ENCODE data around the gene GPC6. TPM values are rescaled to one million over a fixed set of nuclear protein-coding genes. Genes with fewer than 3 reads are reported as not detected.

GPC6 gene
- total RNA-seq, 4 donors from 2014 or later: 13.7 to 21.7 (median 16.5) TPM

DNA sequence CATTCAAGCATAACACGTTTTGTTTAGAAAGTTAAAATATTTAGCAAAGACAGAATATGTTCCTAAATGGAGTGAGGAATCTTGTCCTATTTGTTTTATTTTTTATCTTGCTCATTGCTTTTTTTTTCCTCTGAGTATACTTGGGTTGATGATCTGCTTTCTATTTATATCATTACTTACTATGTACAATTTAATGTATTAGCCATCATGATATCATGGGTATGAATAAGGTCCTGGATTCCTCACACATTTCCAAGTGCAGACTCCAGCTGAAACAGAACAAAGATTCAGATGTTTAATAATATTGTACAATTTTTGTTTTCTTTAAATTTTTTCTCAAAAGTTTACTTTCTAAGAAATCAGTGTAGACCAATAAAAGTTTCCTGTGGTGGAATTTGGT is 388.2 kb downstream of the GPC6 start:
- Histone ChIP-seq H3K27ac (no peak overlapping the region), H3K4me1 (no peaks in the 10 kb centered on the region), H3K4me3 (no peak overlapping the region), H3K36me3 (no peaks in the 10 kb centered on the region), H3K27me3 (no peaks in the 10 kb centered on the region), H3K9me3 (no peaks in the 10 kb centered on the region)
- no peak for TF ChIP-seq POLR2AphosphoS5 (IDR thresholded peaks at IDR 0.05)
- TF ChIP-seq, protein P1, sequence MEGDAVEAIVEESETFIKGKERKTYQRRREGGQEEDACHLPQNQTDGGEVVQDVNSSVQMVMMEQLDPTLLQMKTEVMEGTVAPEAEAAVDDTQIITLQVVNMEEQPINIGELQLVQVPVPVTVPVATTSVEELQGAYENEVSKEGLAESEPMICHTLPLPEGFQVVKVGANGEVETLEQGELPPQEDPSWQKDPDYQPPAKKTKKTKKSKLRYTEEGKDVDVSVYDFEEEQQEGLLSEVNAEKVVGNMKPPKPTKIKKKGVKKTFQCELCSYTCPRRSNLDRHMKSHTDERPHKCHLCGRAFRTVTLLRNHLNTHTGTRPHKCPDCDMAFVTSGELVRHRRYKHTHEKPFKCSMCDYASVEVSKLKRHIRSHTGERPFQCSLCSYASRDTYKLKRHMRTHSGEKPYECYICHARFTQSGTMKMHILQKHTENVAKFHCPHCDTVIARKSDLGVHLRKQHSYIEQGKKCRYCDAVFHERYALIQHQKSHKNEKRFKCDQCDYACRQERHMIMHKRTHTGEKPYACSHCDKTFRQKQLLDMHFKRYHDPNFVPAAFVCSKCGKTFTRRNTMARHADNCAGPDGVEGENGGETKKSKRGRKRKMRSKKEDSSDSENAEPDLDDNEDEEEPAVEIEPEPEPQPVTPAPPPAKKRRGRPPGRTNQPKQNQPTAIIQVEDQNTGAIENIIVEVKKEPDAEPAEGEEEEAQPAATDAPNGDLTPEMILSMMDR (IDR thresholded peaks at IDR 0.05): no peak
- TF ChIP-seq POLR2A (IDR thresholded peaks at IDR 0.05): no peak
- TF ChIP-seq EP300 (IDR thresholded peaks at IDR 0.05): no peak
- no peak for ATAC-seq
- WGBS, 2 donors (ENCODE audit: low coverage in 1 of 2): 71 to 83% methylated on average over 1 of the region's 1 CpG

DNA sequence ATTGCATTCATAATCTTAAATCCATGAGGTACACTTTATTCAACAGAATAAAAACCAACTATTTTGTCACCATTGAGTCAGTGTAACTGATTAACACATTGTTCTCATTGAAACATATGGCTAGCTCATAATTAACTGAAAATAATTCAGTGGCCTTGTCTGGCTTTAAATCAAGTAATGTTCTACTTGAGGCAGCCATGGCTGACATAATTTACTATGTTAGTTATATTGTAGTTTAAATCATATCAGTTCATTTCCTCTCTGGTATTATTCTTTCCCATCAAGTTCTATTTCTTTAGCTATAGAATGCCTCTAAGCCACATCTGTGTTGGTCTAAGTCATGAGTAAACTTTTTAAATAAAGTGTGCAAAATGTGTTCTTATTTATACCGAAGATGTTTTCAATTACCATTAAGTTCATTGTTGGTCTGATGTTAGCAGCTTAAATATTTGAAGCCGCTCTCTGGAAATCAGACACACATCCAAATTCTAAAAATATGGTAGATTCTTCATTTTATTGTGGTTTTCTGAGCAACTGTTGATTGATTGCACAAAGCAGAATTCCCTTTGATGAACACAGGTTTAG is 393.7 kb downstream of the GPC6 start:
- H3K4me3 ChIP-seq: no peak overlapping the region
- H3K27me3 ChIP-seq: no peaks in the 10 kb centered on the region
- H3K9me3 ChIP-seq: no peaks in the 10 kb centered on the region
- 43 to 58% methylated on average over 2 of the region's 2 CpGs for WGBS, 2 donors (ENCODE audit: low coverage in 1 of 2)
- ATAC-seq: no peak
- H3K27ac ChIP-seq: no peak overlapping the region
- TF ChIP-seq, protein P1 (IDR thresholded peaks at IDR 0.05): no peak
- TF ChIP-seq POLR2AphosphoS5 (IDR thresholded peaks at IDR 0.05): no peak
- TF ChIP-seq EP300 (IDR thresholded peaks at IDR 0.05): no peak
- no peak for TF ChIP-seq POLR2A (IDR thresholded peaks at IDR 0.05)
- H3K36me3 ChIP-seq: no peaks in the 10 kb centered on the region
- H3K4me1 ChIP-seq: no peaks in the 10 kb centered on the region

DNA sequence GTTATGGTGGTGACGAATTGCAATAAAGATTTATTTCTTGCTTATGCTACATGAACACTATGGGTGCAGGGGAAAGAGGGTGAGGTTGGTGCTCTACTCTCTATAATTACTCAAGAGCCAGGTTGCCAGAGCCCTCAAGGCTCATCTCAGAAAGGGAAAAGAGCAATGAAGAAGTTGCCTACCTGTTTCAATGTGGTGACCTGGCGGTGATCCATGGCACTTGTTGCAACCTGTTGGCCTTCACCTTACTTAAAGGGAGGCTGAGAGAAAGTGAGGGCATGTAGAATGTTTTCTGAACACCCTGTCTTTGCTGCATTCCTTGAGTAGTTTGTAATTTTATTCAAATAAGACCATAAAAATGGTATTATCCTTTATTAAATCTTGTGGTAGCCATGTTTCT is 394.4 kb downstream of the GPC6 start:
- no peak overlapping the region for H3K4me3 ChIP-seq
- no peaks in the 10 kb centered on the region for H3K27me3 ChIP-seq
- no peak for TF ChIP-seq EP300 (IDR thresholded peaks at IDR 0.05)
- no peak for TF ChIP-seq POLR2AphosphoS5 (IDR thresholded peaks at IDR 0.05)
- TF ChIP-seq, protein P1 (IDR thresholded peaks at IDR 0.05): no peak
- no peak for TF ChIP-seq POLR2A (IDR thresholded peaks at IDR 0.05)
- no peaks in the 10 kb centered on the region for H3K9me3 ChIP-seq
- H3K36me3 ChIP-seq: no peaks in the 10 kb centered on the region
- H3K4me1 ChIP-seq: no peaks in the 10 kb centered on the region
- no peak for ATAC-seq
- 77 to 94% methylated on average over 2 of the region's 2 CpGs for WGBS, 2 donors (ENCODE audit: low coverage in 1 of 2)
- H3K27ac ChIP-seq: no peak overlapping the region

DNA sequence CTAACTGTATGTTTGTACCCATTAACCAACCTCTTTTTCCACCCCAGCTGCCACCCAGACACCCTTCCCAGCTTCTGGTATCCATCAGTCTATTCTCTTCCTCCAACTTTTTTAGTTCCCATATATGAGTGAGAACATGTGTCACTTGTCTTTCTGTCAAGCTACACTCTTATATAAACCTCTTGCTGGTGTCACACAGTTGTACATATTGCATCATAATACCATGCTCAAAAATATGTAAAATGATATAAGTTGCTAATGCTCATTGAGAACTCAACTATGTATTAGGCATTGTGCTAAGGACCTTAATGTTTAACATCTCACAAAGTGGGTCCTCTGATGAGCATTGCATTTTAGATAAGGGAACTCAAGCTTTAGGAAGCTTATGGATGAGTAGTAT is 395.4 kb downstream of the GPC6 start:
- no peaks in the 10 kb centered on the region for H3K36me3 ChIP-seq
- H3K4me1 ChIP-seq: no peaks in the 10 kb centered on the region
- TF ChIP-seq, protein P1 (IDR thresholded peaks at IDR 0.05): no peak
- no peak for TF ChIP-seq EP300 (IDR thresholded peaks at IDR 0.05)
- TF ChIP-seq POLR2A (IDR thresholded peaks at IDR 0.05): no peak
- no peaks in the 10 kb centered on the region for H3K9me3 ChIP-seq
- ATAC-seq: no peak
- H3K4me3 ChIP-seq: no peak overlapping the region
- no peaks in the 10 kb centered on the region for H3K27me3 ChIP-seq
- H3K27ac ChIP-seq: no peak overlapping the region

DNA sequence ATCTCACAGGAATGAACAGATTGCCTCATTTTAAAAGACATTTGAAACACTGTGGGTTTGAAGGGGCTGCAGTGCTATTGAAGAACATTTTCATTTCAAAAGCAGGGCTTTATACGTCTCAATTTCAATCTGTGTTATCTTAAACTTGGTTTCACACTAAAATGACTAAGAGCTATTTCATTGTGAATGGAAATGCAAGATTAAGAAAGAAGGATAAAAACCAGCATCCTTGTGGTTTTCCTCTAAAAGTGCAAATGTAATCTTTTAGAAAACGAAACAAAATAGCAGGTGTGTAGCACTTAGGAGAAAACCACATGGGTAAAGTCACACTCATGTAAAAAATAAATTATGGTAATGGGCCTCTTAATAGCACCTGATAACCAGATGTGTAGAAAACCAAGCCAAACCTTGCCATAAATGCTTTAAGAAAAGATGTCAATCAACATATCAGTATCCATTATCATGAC is 397.7 kb downstream of the GPC6 start:
- WGBS, 2 donors (ENCODE audit: low coverage in 1 of 2): 48 to 68% methylated on average over 2 of the region's 2 CpGs
- no peaks in the 10 kb centered on the region for H3K27me3 ChIP-seq
- H3K9me3 ChIP-seq: no peaks in the 10 kb centered on the region
- H3K36me3 ChIP-seq: no peaks in the 10 kb centered on the region
- no peak for ATAC-seq
- no peaks in the 10 kb centered on the region for H3K4me1 ChIP-seq
- no peak overlapping the region for H3K27ac ChIP-seq
- H3K4me3 ChIP-seq: no peak overlapping the region
- TF ChIP-seq, protein P1 (IDR thresholded peaks at IDR 0.05): no peak
- TF ChIP-seq EP300 (IDR thresholded peaks at IDR 0.05): no peak
- no peak for TF ChIP-seq POLR2A (IDR thresholded peaks at IDR 0.05)
- TF ChIP-seq POLR2AphosphoS5 (IDR thresholded peaks at IDR 0.05): no peak
